GM12873 (cell line): ENCODE results near the gene MINDY4.

Experiments used
- CTCF ChIP-seq: IDR thresholded peaks from 2 replicates; pipeline ENCODE4 v1.5.1; 2012; ENCODE audit warnings: low read depth, mild to moderate bottlenecking, moderate library complexity, low read length, control low read depth; ENCODE audit not compliant: insufficient read depth; ENCODE audit errors: missing control alignments

The MINDY4 gene

GRCh38 chr7:30734497-30734896, 36.7 kb upstream of the MINDY4 start:
- no peak for TF ChIP-seq CTCF

GRCh38 chr7:30735631-30736030, 35.6 kb upstream of the MINDY4 start:
- no peak for TF ChIP-seq CTCF

- TF ChIP-seq CTCF, result no peak
These were observed 34.9 kb upstream of the MINDY4 start for GRCh38 chr7:30736291-30736690.

- TF ChIP-seq CTCF, result no peak
These were observed 32.9 kb upstream of the MINDY4 start for GRCh38 chr7:30738026-30738915.

GRCh38 chr7:30739691-30740090, 31.5 kb upstream of the MINDY4 start:
- TF ChIP-seq CTCF, result no peak

- TF ChIP-seq CTCF, result peak; percentile 99
These were observed 30.6 kb upstream of the MINDY4 start for GRCh38 chr7:30740417-30741181.

GRCh38 chr7:30741289-30741688, 29.9 kb upstream of the MINDY4 start:
- peak; percentile 3 for TF ChIP-seq CTCF
